SK-N-DZ (cell line): ENCODE results near the gene CIDEB.
A peak's percentile ranks its signal among the peaks of the same experiment; 100 is the strongest.

Experiments
- DNase-seq: peaks from one replicate; pipeline ENCODE4 v3.0.0-alpha.2; 2015; ENCODE audit warnings: low spot score

CIDEB gene

GRCh38 chr14:24312736-24313507 is 5.1 kb upstream of the CIDEB start:
- no peak for DNase-seq

GRCh38 chr14:24311837-24312615 is 4.2 kb upstream of the CIDEB start:
- no peak for DNase-seq

GRCh38 chr14:24310646-24311604 is 3.1 kb upstream of the CIDEB start, which contains the start of gene LTB4R:
TSS of gene LTB4R (plus strand) at chr14:24311502. CDS start at chr14:24315652, 4,150 bp downstream.
- no peak for DNase-seq

- no peak for DNase-seq
These were observed 2.5 kb upstream of the CIDEB start for GRCh38 chr14:24310265-24310645.

GRCh38 chr14:24309538-24310264 is 1.9 kb upstream of the CIDEB start, which contains the start of gene LTB4R2:
TSS of gene LTB4R2 (plus strand) at chr14:24310140. CDS start at chr14:24310665, 525 bp downstream.
- DNase-seq, result no peak

GRCh38 chr14:24308342-24309124 is 756 bp upstream of the CIDEB start:
- no peak for DNase-seq

- DNase-seq, result no peak
These were observed 612 bp downstream of the CIDEB start for GRCh38 chr14:24307156-24307574.

- DNase-seq, result no peak
These were observed 3.8 kb downstream of the CIDEB start for GRCh38 chr14:24304019-24304387.

- no peak for DNase-seq
These were observed 7.3 kb downstream of the CIDEB start for GRCh38 chr14:24300326-24300980.

- DNase-seq, result peak; percentile 80
These were observed 8.3 kb downstream of the CIDEB start, which contains the start of the genes DHRS1 and NOP9 for GRCh38 chr14:24299255-24300191. TSS of gene DHRS1 (minus strand) at chr14:24299780. CDS start at chr14:24299106, 674 bp downstream. TSS of gene NOP9 (plus strand) at chr14:24299850. CDS start at chr14:24299955, 105 bp downstream.

GRCh38 chr14:24298892-24299254 is 8.9 kb downstream of the CIDEB start:
- no peak for DNase-seq

GRCh38 chr14:24297190-24297964 is 10.4 kb downstream of the CIDEB start:
- DNase-seq, result peak; percentile 54

- peak; percentile 67 for DNase-seq
These were observed 11.2 kb downstream of the CIDEB start for GRCh38 chr14:24296341-24297157.

- DNase-seq, result no peak
These were observed 14.3 kb downstream of the CIDEB start for GRCh38 chr14:24293525-24293924.

GRCh38 chr14:24292118-24292807 is 15.5 kb downstream of the CIDEB start:
- no peak for DNase-seq
